GM12874 (cell line): Measurements from ENCODE around the gene GPC6.

Experiments
- TF ChIP-seq, protein P1 (sequence below): IDR thresholded peaks from 2 replicates; pipeline ENCODE4 v1.5.1; 2011; ENCODE audit warnings: low read depth, mild to moderate bottlenecking, control low read depth, low read length, moderate library complexity; ENCODE audit not compliant: insufficient read depth

The GPC6 gene

GRCh38 chr13:93967286-93967685 is 740.7 kb downstream of the GPC6 start:
- TF ChIP-seq, protein P1, sequence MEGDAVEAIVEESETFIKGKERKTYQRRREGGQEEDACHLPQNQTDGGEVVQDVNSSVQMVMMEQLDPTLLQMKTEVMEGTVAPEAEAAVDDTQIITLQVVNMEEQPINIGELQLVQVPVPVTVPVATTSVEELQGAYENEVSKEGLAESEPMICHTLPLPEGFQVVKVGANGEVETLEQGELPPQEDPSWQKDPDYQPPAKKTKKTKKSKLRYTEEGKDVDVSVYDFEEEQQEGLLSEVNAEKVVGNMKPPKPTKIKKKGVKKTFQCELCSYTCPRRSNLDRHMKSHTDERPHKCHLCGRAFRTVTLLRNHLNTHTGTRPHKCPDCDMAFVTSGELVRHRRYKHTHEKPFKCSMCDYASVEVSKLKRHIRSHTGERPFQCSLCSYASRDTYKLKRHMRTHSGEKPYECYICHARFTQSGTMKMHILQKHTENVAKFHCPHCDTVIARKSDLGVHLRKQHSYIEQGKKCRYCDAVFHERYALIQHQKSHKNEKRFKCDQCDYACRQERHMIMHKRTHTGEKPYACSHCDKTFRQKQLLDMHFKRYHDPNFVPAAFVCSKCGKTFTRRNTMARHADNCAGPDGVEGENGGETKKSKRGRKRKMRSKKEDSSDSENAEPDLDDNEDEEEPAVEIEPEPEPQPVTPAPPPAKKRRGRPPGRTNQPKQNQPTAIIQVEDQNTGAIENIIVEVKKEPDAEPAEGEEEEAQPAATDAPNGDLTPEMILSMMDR = no peak

DNA sequence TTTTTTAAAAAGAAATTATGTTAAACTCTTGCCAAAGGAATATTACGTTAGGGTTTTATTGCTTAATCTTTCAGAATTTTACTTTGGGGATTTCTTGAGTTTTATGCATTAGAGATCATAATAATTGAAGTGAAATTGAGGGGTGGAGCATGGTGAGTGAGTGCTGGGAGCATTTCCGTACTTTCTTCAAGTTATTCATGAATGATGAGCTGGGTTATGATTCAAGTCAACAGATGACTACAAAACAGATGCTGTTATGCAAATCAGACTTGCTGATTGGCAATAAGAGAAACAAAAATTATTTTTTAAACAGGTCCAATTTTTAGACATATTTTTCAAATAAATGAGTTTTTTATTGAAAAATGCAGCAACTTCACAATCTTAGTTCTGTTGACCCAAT is 748.6 kb downstream of the GPC6 start:
- TF ChIP-seq, protein P1 = no peak

- TF ChIP-seq, protein P1 = no peak
These were observed 749.9 kb downstream of the GPC6 start for GRCh38 chr13:93976528-93976927.

- TF ChIP-seq, protein P1 = no peak
These were observed 751.4 kb downstream of the GPC6 start for GRCh38 chr13:93977986-93978385.

DNA sequence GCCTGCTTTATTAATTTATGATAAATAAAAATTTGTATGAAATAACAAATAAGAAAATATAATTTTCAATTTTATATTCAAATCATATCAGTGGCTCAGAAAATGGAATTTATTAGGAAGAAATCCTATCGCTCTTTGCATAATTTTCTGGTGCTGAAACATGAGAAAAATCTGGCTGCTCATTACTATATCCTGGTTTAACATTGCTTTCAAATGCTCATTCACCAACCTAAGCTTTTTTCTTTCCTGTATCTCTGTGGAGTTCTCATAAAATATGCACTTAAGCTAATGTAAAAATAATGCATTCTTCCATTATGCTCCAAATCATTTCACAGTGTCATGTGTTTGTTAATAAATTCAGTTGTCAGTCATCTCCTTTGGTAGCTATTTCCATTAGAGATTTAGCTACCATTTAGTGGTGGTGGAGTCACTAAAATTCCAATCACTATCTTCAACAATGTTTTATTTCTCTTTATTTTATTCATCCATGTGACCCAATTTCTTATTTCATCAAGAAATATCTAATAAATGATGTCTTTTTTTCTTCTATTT is 754.9 kb downstream of the GPC6 start:
- TF ChIP-seq, protein P1 = no peak

DNA sequence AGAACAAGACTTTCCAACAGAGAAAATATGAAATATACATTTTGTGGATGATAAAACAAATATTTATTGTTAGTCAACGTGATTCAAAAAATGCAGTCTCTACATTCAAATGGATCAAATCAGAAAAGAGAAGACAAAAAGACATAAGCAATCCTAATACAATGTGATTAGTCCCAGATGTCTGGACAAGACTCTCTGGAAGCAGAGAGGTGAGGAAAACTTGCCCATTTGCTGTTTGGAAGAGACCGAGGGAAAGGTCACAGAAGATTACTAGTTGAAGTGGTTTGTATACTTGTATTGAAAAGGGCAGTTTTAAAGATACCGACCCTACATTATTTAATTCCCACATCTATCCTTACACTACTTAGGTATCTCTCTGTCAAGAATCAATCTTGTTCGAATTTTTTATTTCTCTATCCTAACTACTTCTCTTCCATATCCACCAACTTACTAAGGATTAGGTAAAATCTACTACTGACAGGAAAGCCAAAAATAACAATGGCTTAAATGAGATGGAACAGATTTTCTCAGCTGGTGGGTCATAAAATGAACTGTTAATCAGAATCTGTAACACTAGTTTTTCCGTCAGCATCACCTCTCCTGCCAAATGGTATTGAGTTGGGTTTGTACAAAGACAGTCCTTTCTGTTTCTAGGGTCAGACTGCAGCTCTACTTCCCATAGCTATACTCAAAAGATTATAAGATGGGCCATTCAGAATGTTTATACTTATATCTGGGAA is 755.7 kb downstream of the GPC6 start:
- TF ChIP-seq, protein P1 = no peak

DNA sequence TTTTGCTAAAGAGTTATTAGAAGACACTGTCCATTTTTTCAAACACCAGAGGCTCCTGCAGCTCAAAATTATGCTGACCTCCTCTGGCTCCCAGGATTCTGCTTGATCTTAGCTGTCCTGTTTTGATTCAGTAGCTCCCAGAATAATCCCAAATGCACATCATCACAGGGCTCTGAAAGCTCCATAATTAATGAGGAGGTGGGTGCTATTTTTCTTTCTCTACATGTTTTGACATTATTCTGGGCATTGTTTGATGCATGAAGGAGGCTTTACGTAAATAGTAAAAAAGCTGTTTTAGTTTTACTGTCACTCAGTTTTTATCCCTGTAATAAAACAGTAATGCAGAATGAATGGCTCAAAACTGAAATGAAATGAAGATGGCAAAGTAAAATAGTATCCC is 757.4 kb downstream of the GPC6 start:
- TF ChIP-seq, protein P1 = no peak
